Calu3 (cell line): ENCODE results near the gene VPS39. TPM values are rescaled to one million over a fixed set of nuclear protein-coding genes. Genes with fewer than 3 reads are reported as not detected.
"Not testable (repeated sequence)": the region's sequence is repeated elsewhere in the genome, so short reads cannot be mapped to it uniquely, and the experiment has no call there.

ENCODE experiments used
- BruUV-seq: library from RNA; stranded (reverse); fragments of 400-500 nt; replicated peaks from 2 replicates; lab custom pipeline; 2021; lab: Mats Ljungman, UMichigan
- CTCF ChIA-PET: fragments of 300-600 bp; sonication (Branson Sonifier 250); formaldehyde crosslinking; loops from one replicate; lab custom pipeline; 2022; ENCODE audit warnings: antibody characterized with exemption; lab: Charles Lee
- DNase-seq: peaks from one replicate; pipeline ENCODE4 v3.0.0; 2022
- H3K27ac Mint-ChIP-seq: one replicate; pipeline ENCODE4 v1.8.0; 2022; ENCODE audit warnings: mixed read lengths; ENCODE audit not compliant: unreplicated experiment
- H3K27me3 Mint-ChIP-seq: one replicate; pipeline ENCODE4 v1.8.0; 2022; ENCODE audit warnings: mixed read lengths; ENCODE audit not compliant: unreplicated experiment
- H3K36me3 Mint-ChIP-seq: one replicate; pipeline ENCODE4 v1.8.0; 2022; ENCODE audit warnings: mild to moderate bottlenecking, moderate library complexity, mixed read lengths; ENCODE audit not compliant: insufficient read depth, unreplicated experiment
- H3K4me1 Mint-ChIP-seq: one replicate; pipeline ENCODE4 v1.8.0; 2022; ENCODE audit warnings: mild to moderate bottlenecking, low read depth, mixed read lengths; ENCODE audit not compliant: unreplicated experiment
- H3K4me3 Mint-ChIP-seq: one replicate; pipeline ENCODE4 v1.8.0; 2022; ENCODE audit warnings: mild to moderate bottlenecking, low read depth, moderate library complexity, mixed read lengths; ENCODE audit not compliant: unreplicated experiment
- H3K9me3 Mint-ChIP-seq: one replicate; pipeline ENCODE4 v1.8.0; 2022; ENCODE audit warnings: low read depth, mixed read lengths; ENCODE audit not compliant: unreplicated experiment
- CTCF ChIP-seq: fragments of 200-600 bp; IDR thresholded peaks from one replicate; pipeline ENCODE4 v1.8.0; 2022; ENCODE audit warnings: antibody characterized with exemption; ENCODE audit not compliant: unreplicated experiment
- intact Hi-C: fragments of 100-400 bp; cut with micrococcal nuclease; formaldehyde crosslinking; loops from one replicate; pipeline ENCODE4 v1.10.0; 2022; ENCODE audit not compliant: unreplicated experiment
- total RNA-seq: library from RNA; stranded (reverse); gene quantifications from 2 replicates; pipeline ENCODE4 v1.2.3, GENCODE V29; 2022

VPS39 gene
- total RNA-seq, 1 experiment from 2014 or later, result 34.6 TPM

- DNase-seq, result no peak
- Mint-ChIP-seq H3K9me3 (no peaks in the 10 kb centered on the region), H3K36me3 (peaks cover 5% of the 10 kb centered on the region), H3K27me3 (no peaks in the 10 kb centered on the region), H3K4me1 (no peaks in the 10 kb centered on the region), H3K4me3 (no peak overlapping the region), H3K27ac (no peak overlapping the region)
- CTCF ChIA-PET, result no interaction called here
- intact Hi-C loops, result no loop called here
- TF ChIP-seq CTCF, result no peak
- BruUV-seq, result no TSS peak
These were observed 31.6 kb upstream of the VPS39 start for GRCh38 chr15:42239528-42240182.

- no peak for TF ChIP-seq CTCF
- Mint-ChIP-seq H3K27me3 (no peaks in the 10 kb centered on the region), H3K9me3 (no peaks in the 10 kb centered on the region), H3K4me1 (no peaks in the 10 kb centered on the region), H3K36me3 (peaks cover 5% of the 10 kb centered on the region), H3K4me3 (no peak overlapping the region), H3K27ac (no peak overlapping the region)
- DNase-seq, result no peak
- no TSS peak for BruUV-seq
- CTCF ChIA-PET, result no interaction called here
- intact Hi-C loops, result no loop called here
These were observed 25.0 kb upstream of the VPS39 start for GRCh38 chr15:42233107-42233506.

GRCh38 chr15:42232606-42233005 is 24.5 kb upstream of the VPS39 start:
- H3K27ac Mint-ChIP-seq, result no peak overlapping the region
- no peaks in the 10 kb centered on the region for H3K27me3 Mint-ChIP-seq
- peaks cover 5% of the 10 kb centered on the region for H3K36me3 Mint-ChIP-seq
- CTCF ChIA-PET, result no interaction called here
- BruUV-seq, result no TSS peak
- H3K4me1 Mint-ChIP-seq, result no peaks in the 10 kb centered on the region
- intact Hi-C loops, result no loop called here
- no peak for DNase-seq
- TF ChIP-seq CTCF, result no peak
- no peak overlapping the region for H3K4me3 Mint-ChIP-seq
- no peaks in the 10 kb centered on the region for H3K9me3 Mint-ChIP-seq

GRCh38 chr15:42231088-42231487 is 23.0 kb upstream of the VPS39 start:
- DNase-seq, result no peak
- Mint-ChIP-seq H3K4me1 (no peaks in the 10 kb centered on the region), H3K9me3 (no peaks in the 10 kb centered on the region), H3K27me3 (no peaks in the 10 kb centered on the region), H3K4me3 (no peak overlapping the region), H3K36me3 (no peaks in the 10 kb centered on the region), H3K27ac (no peak overlapping the region)
- BruUV-seq, result no TSS peak
- intact Hi-C loops, result no loop called here
- TF ChIP-seq CTCF, result no peak
- CTCF ChIA-PET, result no interaction called here

GRCh38 chr15:42228981-42229380 is 20.9 kb upstream of the VPS39 start:
- intact Hi-C loops, H3K4me1 Mint-ChIP-seq: not testable (repeated sequence)

More at GRCh38 chr15:42228981-42229380, 20.9 kb upstream of the VPS39 start:
- H3K4me3 Mint-ChIP-seq, H3K27me3 Mint-ChIP-seq, H3K9me3 Mint-ChIP-seq, H3K27ac Mint-ChIP-seq, DNase-seq, H3K36me3 Mint-ChIP-seq, BruUV-seq, CTCF ChIA-PET: not testable (repeated sequence)
